Sigmoid colon (tissue), 7 donors: ENCODE data around the gene CDK6. TPM values are rescaled to one million over a fixed set of nuclear protein-coding genes. Genes with fewer than 3 reads are reported as not detected.

ENCODE experiments used
- DNase-seq: peaks from one replicate; pipeline ENCODE4 v3.0.0-alpha.2; 2019
- H3K27ac ChIP-seq, 4 donors: fragments of 200-600 bp; sonication (generic); one replicate each; pipeline ENCODE4 v1.5.1; 2016 to 2019; ENCODE audit warnings: mild to moderate bottlenecking in 1 of 4
- H3K27me3 ChIP-seq, 3 donors: fragments of 200-600 bp; sonication (generic); one replicate each; pipeline ENCODE4 v1.5.1; 2019; ENCODE audit warnings: mild to moderate bottlenecking in 1 of 3
- H3K36me3 ChIP-seq, 4 donors: fragments of 200-600 bp; sonication (generic); one replicate each; pipeline ENCODE4 v1.5.1; 2016 to 2019
- H3K4me1 ChIP-seq, 4 donors: fragments of 200-600 bp; sonication (generic); one replicate each; pipeline ENCODE4 v1.5.1; 2017 to 2019
- H3K4me3 ChIP-seq, 4 donors: fragments of 200-600 bp; sonication (generic); one replicate each; pipeline ENCODE4 v1.5.1; 2017 to 2019; ENCODE audit warnings: mild to moderate bottlenecking in 2 of 4, moderate library complexity in 1 of 4
- H3K9me3 ChIP-seq, 4 donors: fragments of 200-600 bp in 3 of 4; sonication (generic) in 3 of 4; one replicate each; pipeline versions ENCODE4 v1.5.1 to v1.6.1; 2013 to 2019
- EP300 ChIP-seq, 4 donors: sonication (generic); formaldehyde crosslinking; IDR thresholded peaks; one replicate each; pipeline ENCODE4 v1.6.1; 2017; ENCODE audit warnings: antibody characterized with exemption in 4 of 4
- POLR2A ChIP-seq, 2 donors: fragments of 450-650 bp; IDR thresholded peaks; one replicate each; pipeline ENCODE4 v1.6.1; 2016; ENCODE audit warnings: antibody characterized with exemption in 2 of 2, mild to moderate bottlenecking in 2 of 2, moderate library complexity in 2 of 2
- POLR2AphosphoS5 ChIP-seq, 4 donors: sonication (generic); formaldehyde crosslinking; IDR thresholded peaks; one replicate each; pipeline ENCODE4 v1.6.1; 2017; ENCODE audit warnings: antibody characterized with exemption in 4 of 4
- WGBS, 2 donors: extraction: QIAGEN DNeasy Blood & Tissue Kit; methylation state at CpG; one replicate each; pipeline ENCODE4 v1.1.7; 2013; 5-methylcytosine and 5-hydroxymethylcytosine counted together
- intact Hi-C: fragments of 100-400 bp; cut with DNase I; formaldehyde crosslinking; loops from one replicate; pipeline ENCODE4 v1.15.1; 2023
- polyA plus RNA-seq, 3 donors: library from polyadenylated mRNA; stranded (reverse); fragments of 200-250 nt; gene quantifications; one replicate each; pipeline ENCODE4 v1.2.3, GENCODE V29; 2013
- total RNA-seq, 4 donors: library from RNA; depleted of rRNA; stranded (reverse); fragments of >200 nt; gene quantifications; one replicate each; pipeline ENCODE4 v1.1.0, GENCODE V29; 2016
- TF ChIP-seq, protein P1 (sequence below), 4 experiments: fragments of 450-650 bp in 3 of 4; fragments of 200-600 bp in 1 of 4; IDR thresholded peaks; one replicate each; pipeline ENCODE4 v1.5.1; 2016 to 2019; ENCODE audit warnings: antibody characterized with exemption in 4 of 4, mild to moderate bottlenecking in 3 of 4, moderate library complexity in 2 of 4
- donor health status: healthy with polysubstance abuse.
- donor health status: Bipolar disorder and iron deficiency.
- donor health status: healthy.

CDK6 gene
- total and polyA plus RNA-seq, 7 donors = 2.4 to 25.8 (median 13.3) TPM

GRCh38 chr7:92750946-92751345, 85.4 kb downstream of the CDK6 start:
- no peak for DNase-seq
- H3K4me1 ChIP-seq = peaks cover 0 to 26% (median 15%) of the 10 kb centered on the region in 4 donors
- 84% methylated on average over 6 of the region's 6 CpGs for WGBS, 2 donors
- no peak overlapping the region for H3K4me3 ChIP-seq
- TF ChIP-seq, protein P1, sequence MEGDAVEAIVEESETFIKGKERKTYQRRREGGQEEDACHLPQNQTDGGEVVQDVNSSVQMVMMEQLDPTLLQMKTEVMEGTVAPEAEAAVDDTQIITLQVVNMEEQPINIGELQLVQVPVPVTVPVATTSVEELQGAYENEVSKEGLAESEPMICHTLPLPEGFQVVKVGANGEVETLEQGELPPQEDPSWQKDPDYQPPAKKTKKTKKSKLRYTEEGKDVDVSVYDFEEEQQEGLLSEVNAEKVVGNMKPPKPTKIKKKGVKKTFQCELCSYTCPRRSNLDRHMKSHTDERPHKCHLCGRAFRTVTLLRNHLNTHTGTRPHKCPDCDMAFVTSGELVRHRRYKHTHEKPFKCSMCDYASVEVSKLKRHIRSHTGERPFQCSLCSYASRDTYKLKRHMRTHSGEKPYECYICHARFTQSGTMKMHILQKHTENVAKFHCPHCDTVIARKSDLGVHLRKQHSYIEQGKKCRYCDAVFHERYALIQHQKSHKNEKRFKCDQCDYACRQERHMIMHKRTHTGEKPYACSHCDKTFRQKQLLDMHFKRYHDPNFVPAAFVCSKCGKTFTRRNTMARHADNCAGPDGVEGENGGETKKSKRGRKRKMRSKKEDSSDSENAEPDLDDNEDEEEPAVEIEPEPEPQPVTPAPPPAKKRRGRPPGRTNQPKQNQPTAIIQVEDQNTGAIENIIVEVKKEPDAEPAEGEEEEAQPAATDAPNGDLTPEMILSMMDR (IDR thresholded peaks at IDR 0.05) = no peak
- no peak for TF ChIP-seq POLR2AphosphoS5 (IDR thresholded peaks at IDR 0.05)
- TF ChIP-seq EP300 (IDR thresholded peaks at IDR 0.05) = no peak
- TF ChIP-seq POLR2A (IDR thresholded peaks at IDR 0.05) = no peak
- H3K9me3 ChIP-seq = no peaks in the 10 kb centered on the region
- H3K36me3 ChIP-seq = no peaks in the 10 kb centered on the region
- no peak overlapping the region for H3K27ac ChIP-seq
- H3K27me3 ChIP-seq = no peaks in the 10 kb centered on the region
- intact Hi-C loops = no loop called here

DNA sequence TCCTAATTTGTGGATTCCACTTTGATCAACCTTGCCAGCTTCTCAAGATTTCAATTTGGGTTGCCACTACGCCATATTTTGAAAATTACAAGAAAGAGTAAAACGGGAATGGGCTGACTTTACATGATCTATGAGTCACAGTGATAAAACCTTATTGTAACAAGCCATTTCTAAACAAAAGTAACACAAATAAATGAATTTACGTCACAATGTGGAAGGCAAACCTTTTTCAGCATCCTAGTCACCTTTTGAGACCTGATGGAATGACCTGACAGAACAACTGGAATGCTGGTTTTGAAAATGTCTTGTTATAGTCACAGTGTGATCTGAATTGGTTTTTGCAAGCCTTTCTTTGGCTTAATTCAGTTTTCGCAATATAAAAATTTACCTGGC, 85.9 kb downstream of the CDK6 start:
- H3K27me3 ChIP-seq = no peaks in the 10 kb centered on the region
- intact Hi-C loops = no loop called here
- no peak overlapping the region for H3K27ac ChIP-seq
- no peaks in the 10 kb centered on the region for H3K36me3 ChIP-seq
- 66 to 87% methylated on average over 4 of the region's 4 CpGs for WGBS, 2 donors
- no peak for DNase-seq
- H3K4me1 ChIP-seq = peaks cover 0 to 26% (median 15%) of the 10 kb centered on the region in 4 donors
- TF ChIP-seq POLR2A (IDR thresholded peaks at IDR 0.05) (no peak), POLR2AphosphoS5 (IDR thresholded peaks at IDR 0.05) (no peak), EP300 (IDR thresholded peaks at IDR 0.05) (no peak)
- TF ChIP-seq, protein P1 (IDR thresholded peaks at IDR 0.05) = no peak
- H3K9me3 ChIP-seq = no peaks in the 10 kb centered on the region
- no peak overlapping the region for H3K4me3 ChIP-seq

DNA sequence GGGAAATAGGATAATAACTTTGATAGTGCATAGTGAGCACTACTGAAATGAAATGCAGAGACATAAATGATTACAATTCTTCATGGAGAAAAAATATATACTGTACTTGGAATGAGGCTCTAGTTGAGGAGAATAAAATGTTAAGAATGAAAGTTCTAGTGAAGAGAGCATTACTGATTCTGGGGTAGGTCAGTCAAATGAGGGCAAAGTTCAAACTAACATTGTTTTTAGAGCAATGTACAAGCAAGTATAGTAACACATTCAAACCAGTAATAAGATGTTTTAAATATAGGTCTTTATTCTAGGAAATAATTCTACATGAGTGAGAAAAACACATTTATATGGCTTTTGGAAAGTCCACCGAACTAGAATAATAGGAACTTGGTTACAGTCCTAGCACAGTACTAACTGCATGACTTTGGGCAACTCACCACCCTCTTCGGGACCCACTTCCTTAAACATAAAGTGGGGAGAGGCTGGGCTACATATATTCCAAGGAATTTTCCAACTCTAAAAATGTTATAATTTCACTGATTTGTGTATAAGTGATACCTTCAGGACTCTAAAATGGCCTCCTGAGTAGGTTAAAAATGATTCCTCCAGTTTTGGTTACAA, 86.4 kb downstream of the CDK6 start:
- TF ChIP-seq POLR2AphosphoS5 (IDR thresholded peaks at IDR 0.05) = no peak
- no peak for TF ChIP-seq EP300 (IDR thresholded peaks at IDR 0.05)
- TF ChIP-seq, protein P1 (IDR thresholded peaks at IDR 0.05) = no peak
- TF ChIP-seq POLR2A (IDR thresholded peaks at IDR 0.05) = no peak
- 36 to 64% methylated on average over 2 of the region's 2 CpGs for WGBS, 2 donors
- Histone ChIP-seq H3K4me1 (peaks cover 0 to 26% (median 15%) of the 10 kb centered on the region in 4 donors), H3K9me3 (no peaks in the 10 kb centered on the region), H3K27me3 (no peaks in the 10 kb centered on the region), H3K36me3 (no peaks in the 10 kb centered on the region), H3K4me3 (no peak overlapping the region), H3K27ac (no peak overlapping the region)
- DNase-seq = no peak
- intact Hi-C loops = no loop called here

GRCh38 chr7:92749327-92749755, 87.0 kb downstream of the CDK6 start:
- no peaks in the 10 kb centered on the region for H3K36me3 ChIP-seq
- H3K4me3 ChIP-seq = no peak overlapping the region
- H3K4me1 ChIP-seq = peaks cover 0 to 26% (median 15%) of the 10 kb centered on the region in 4 donors
- no peak overlapping the region for H3K27ac ChIP-seq
- DNase-seq = no peak
- intact Hi-C loops = no loop called here
- no peaks in the 10 kb centered on the region for H3K9me3 ChIP-seq
- no peak for TF ChIP-seq POLR2A (IDR thresholded peaks at IDR 0.05)
- TF ChIP-seq EP300 (IDR thresholded peaks at IDR 0.05) = no peak
- TF ChIP-seq, protein P1 (IDR thresholded peaks at IDR 0.05) = no peak
- no peak for TF ChIP-seq POLR2AphosphoS5 (IDR thresholded peaks at IDR 0.05)
- H3K27me3 ChIP-seq = no peaks in the 10 kb centered on the region

DNA sequence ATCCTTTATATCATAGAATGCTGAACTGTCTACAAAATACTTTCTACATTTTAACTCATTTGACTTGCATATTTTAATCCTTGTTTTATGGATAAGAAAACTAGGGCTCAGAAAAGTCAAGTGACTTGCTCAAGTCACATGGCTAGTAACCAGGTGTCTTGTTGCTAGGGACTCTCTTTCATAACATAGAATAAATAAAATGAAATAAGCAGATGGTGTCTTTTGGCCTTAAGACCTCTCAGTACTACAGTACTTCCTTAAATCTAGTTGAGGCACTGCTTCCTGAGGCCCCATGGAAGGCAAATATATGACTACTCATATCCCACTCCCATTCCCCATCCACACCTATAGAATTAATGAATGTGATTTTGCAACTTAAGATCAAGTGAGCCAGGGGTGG, 87.9 kb downstream of the CDK6 start:
- no peaks in the 10 kb centered on the region for H3K36me3 ChIP-seq
- intact Hi-C loops = no loop called here
- H3K27ac ChIP-seq = no peak overlapping the region
- H3K4me1 ChIP-seq = peaks cover 0 to 26% (median 15%) of the 10 kb centered on the region in 4 donors
- no peak overlapping the region for H3K4me3 ChIP-seq
- no peak for DNase-seq
- TF ChIP-seq, protein P1 (IDR thresholded peaks at IDR 0.05) = no peak
- TF ChIP-seq POLR2A (IDR thresholded peaks at IDR 0.05) = no peak
- TF ChIP-seq EP300 (IDR thresholded peaks at IDR 0.05) = no peak
- no peak for TF ChIP-seq POLR2AphosphoS5 (IDR thresholded peaks at IDR 0.05)
- H3K9me3 ChIP-seq = no peaks in the 10 kb centered on the region
- no peaks in the 10 kb centered on the region for H3K27me3 ChIP-seq
